HG03432 (cell line): ENCODE data around the gene STXBP1.

Source experiments
- ATAC-seq: cut with Tn5 transposase; IDR thresholded peaks from one replicate; pipeline ENCODE4 v1.9.1; 2021; ENCODE audit warnings: mild to moderate bottlenecking, moderate library complexity; ENCODE audit not compliant: unreplicated experiment

STXBP1 gene

DNA sequence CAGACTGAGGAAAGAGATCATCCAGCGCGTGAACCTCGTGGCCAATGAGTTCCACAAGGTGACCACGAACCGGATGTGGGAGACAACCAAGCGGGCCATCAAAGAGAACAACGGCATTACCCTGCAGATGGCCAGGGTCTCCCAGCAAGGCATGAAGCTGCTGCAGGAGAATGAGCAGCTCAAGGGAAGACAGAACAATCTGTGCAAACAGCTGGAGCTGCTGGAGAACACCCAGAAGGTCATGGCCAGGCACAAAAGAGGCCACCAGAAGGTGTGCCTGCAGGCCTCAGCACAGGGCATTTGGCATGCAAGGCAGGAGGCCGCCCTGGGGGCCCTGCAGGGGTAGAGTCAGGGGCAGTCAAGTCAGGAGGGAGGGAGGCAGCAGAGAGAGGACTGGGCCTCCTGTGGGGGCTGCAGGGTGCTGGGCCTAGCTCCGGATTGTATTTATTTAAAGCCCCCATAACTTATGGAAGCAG, 99.2 kb downstream of the STXBP1 start:
- no peak for ATAC-seq

DNA sequence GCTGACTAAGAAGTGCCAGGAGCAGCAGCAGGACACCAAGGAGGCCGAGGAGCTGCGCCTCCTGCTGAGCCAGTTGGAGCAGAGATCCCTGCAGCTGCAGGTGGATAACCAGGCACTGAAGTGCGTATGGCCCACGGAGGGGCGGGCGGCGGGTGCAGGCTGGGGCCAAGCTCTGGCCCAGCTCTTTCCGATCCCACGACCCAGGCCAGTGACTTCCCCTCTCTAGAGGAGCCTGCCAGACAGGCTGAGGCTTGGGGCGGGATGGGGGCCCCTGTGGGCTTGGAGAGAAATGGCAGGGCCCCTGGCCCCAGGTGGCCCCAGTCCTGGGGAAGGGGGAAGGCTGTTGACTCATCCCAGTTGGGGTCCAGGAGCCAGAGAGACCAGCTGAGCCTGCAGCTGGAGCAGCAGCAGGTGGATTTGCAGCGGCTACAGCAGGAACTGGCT, 99.8 kb downstream of the STXBP1 start:
- ATAC-seq = no peak

DNA sequence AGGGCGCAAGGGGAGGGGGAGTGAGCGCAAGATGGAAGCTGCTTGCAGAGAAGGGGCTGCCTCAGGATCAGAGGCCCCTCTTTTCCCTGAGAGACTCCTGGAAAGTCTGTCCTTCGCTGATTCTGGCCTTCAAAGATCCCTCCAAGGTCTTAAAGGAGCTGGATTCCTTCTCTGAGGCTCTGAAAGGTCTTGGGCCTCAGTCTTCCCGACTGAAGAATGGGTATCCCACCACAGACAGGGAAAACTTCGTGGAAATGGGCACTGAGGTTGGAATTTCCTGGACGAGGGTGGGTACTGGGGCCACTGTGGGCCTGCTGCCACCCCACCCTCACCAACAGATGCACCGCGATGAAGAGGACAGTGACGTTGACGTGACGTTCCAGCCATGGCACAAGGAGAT, 100.3 kb downstream of the STXBP1 start:
- ATAC-seq = no peak

DNA sequence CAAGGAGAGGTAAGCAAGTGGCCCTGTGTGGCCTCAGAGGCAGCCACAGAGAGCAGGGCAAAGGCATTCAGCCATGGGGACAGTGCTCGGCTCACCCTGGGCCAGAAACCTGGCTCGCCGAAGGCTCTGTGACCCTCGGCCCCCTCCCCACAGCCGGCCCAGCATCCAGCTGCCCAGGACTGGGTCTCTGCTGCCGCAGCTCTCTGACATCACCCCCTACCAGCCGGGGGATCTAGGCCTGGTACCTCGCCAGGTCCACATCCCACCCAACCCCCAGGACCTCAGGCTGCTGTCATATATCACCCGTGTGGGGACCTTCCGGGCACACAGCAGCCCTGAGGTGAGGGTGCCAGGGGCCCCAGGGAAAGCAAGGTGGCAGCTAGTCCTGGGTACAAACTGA, 100.8 kb downstream of the STXBP1 start:
- ATAC-seq = no peak

DNA sequence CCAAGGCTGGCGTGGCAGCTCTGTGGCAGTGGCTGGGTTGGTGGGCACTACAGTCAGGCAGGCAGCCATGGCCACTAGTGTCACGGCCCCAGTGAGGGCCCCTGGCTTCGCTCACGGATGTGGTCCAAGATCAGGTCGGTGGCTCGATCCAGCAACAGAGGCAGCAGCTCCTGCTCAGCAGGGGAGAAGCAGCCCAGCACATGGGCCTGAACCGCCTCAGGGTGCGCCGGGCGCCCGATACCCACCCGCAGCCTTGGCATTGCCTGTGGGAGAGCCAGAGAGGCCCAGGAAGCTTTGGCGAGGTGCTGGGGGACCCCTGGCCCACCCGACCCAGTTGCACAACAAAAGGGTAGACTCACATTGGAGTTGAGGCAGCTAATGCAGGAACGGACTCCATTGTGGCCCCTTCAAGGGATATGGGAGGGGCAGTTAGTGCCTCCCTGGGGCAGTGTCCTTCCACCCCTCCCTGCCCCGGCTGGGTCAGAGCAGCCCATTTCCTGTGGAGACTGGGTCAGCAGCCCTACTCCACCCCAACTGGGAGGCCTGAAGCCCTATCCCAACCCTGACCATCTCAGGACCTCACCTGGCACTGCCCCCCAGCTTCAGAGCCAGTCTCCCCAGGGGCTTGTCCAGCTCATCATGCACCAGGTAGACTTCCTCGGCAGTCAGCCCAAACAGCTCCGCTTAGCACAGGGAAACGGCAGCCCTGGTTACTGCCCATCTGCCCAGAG, 102.1 kb downstream of the STXBP1 start:
- ATAC-seq = no peak

DNA sequence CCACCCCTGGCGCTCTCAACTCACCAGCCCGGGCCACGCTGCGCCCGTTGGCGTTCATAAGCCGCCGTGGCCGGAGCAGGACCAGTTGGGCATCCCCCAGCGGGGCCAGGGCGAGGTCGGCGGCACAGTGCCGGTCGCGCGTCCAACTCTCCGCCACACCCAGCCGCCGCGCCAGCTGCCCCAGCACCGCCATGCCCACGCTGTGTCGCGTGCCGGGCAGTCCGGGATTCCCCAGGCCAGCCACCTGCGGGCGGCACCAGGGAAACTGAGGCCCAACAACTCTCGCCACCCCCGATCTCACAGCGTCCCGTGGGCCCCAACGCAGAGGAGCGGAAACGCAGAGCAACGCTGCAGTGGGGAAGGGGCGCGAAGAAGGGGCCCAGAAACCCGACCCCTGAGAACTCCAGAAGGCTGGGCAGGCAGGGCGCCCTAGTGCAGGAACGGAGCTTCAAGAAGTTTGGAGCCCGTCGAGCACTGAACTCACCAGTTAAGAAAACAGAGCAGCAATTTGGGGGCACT, 102.9 kb downstream of the STXBP1 start:
- peak; percentile 13 for ATAC-seq

DNA sequence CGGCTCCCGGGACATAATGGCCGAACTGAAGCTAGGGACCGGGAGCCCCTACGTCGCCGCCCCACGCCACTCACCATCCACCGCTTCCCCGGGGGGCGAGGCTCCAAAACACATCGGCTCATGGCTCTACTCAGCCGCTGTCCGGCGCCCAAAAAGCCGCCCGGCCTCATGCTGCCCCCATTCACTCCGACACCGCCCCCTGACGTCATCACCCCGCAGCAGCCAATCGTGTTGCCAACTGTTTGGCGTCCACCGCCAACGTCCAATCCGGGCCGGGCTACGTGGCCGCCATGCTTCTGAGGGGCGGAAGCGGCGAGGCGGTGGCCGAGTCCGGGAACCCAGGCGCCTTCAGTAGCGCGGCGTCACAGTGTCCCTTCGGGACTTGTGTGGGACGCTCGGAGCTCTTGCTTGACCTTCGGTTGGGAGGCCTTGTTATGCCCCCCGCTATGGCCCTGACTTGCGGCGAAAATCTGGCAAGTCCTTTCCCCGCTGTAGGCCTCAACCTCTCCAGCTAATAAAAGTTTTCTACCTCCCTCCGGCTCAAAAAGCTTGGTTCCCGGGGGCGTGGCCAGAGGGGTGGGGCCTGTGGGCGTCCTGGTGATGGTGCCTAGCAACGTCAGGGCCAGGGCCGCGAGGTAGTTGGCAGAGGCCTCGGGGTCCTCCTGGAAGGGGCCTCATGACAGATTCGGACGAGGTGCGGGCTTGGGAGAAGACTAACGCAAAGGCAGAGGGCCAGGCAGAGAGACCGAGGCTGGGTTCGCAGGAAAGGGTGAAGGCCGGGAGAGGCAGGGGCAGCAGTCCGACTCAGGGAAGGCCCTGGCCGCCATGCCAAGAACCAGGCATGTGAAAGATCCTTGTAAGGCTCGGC, 103.6 kb downstream of the STXBP1 start, which contains the start of the genes PTRH1 and TTC16:
Gene PTRH1, minus strand, starts transcription at position 194 of the 868 bp plus-strand sequence. Its CDS starts 24 bp downstream, at position 170.
Gene TTC16, plus strand, starts transcription at position 610 of the 868 bp plus-strand sequence. Its CDS starts 67 bp downstream, at position 677.
- peak; percentile 88 for ATAC-seq

DNA sequence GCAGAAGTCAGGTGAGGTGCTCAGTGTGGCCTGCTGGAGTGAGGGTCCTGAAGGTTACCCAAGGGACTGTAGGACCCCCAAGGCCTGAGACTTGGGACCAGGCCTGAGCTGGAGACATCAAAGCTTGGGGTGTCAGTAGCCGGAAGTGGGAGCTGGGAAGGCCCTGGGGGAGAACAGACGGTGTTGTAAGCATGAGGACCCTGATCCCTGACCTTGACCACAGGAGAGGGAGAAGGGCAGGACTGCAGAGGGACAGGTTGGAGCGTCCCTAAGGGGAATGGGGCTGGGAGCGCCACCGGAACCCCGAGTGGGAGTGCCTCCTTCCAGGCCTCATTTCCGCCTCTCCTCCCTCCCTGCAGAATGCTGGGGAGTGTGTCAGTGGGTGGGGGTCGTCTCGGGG, 104.3 kb downstream of the STXBP1 start:
- ATAC-seq = no peak

DNA sequence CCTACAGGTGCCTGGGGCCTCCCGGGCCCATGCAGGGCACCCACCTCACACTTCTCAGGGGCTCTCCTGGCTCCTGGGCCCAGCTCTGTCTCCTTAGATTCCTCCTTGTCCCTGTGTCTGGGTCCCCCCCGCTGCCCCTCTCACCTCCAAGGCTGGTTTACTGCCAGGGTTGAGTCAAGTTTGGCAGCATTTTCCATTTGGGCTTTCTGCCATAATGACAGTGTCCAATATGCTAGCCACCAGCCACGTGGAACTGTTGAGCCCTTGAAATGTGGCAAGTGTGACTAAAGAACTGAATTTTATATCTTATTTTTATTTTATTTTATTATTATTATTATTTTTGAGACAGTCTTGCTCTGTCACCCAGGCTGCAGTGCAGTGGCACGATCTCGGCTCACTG, 105.7 kb downstream of the STXBP1 start:
- no peak for ATAC-seq

DNA sequence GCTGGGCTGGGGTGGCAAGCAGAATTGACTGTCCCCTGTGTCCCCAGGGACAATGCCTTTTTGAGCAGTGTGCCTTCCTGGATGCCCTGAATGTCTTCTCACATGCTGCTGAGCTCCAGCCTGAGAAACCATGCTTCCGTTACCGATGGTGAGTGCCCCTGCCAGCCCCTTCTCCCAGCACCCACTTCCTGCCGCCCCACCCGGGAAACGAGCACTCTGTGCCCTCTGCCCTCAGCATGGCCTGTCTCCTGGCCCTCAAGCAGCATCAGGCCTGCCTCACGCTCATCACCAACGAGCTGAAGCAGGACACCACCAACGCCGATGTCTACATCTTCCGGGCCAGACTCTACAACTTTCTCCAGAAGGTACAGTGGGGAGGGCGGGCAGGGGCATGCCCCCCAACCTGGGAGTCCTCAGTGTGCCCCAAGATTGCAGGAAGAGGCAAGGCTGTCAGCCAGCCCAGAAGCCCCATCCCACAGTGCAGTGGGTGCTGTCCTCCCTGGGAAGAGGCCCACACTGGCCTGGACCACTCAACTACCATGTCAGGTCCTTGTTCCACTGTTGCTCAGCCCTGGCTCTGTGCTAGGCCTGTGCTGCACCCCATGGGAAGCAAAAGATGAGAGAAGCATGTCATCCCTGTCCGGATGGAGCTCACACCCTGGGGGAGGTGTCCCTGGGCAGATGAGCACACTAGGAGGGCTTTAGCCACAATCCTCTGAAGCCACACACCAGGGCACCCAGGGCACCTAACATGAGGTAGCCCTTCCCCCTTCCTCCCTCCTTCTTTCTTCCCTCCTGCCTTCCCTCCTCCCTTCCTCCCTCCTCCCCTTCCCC, 108.2 kb downstream of the STXBP1 start:
- ATAC-seq = no peak

DNA sequence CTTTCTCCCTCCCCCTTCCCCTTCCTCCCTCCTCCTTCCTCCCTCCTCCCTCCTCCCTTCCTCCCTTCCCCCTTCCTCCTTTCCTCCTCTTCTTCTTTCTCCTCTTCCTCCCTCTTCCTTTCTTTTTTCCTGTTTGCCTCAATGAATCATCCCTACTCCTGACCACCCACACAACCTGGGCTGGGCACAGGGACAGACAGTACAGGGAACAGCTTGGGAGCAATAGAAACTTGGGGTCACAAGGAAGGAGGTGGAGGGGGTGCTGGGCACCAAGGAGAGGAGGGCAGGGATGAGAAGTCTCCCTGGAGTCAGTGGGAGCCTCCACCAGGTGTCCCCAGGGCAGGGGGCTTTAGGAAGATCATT, 108.8 kb downstream of the STXBP1 start:
- no peak for ATAC-seq

DNA sequence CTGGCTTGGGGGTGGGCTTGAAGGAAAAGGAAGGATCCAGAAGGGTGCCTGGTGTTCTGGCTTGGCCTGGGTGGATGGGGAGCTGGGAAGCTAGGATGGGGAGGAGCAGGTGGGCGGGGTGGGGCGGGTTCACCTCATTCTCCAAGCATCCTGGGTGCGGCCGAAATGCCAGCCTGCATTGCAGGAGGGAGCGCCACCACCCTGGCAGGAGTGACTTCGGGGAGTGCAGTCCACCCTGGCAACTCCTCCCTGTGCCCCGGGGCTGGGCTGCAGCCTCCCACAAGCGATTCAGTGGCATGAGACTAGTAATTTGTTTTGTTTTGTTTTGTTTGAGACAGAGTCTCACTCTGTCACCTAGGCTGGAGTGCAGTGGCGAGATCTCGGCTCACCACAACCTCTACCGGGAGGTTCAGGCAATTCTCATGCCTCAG, 109.3 kb downstream of the STXBP1 start:
- ATAC-seq = no peak

DNA sequence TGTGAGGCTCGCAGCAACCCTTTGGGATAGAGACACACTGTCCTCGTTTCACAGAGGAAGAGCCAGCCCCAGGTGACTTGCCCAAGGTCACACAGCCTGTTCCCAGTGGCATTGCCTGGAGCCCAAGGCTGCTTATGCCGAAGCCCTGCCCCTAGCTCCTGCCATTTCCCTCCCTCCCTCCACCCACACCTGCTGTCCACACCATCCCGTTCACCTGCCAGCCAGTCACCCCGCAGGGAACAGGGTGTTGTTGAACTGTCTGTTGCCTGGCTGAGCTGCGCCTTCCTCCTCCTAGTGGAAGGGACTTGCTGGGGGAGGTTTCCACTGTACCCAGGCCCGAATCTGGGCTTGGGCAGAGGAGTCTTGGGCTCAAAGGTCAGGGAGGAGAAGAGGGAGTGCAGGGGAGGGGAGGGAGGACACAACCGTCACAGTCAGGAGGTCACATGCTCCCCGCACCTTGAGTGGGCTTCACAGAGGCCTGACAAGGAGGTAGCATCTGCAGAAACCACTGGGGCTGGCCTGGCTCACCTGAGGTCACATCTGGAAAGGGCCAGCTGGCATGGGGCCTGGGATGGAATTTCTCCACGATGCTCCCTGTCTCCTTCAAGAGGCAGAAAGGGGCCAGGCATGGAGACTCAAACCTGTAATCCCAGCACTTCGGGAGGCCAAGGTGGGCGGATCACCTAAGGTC, 110.1 kb downstream of the STXBP1 start:
- ATAC-seq = no peak

DNA sequence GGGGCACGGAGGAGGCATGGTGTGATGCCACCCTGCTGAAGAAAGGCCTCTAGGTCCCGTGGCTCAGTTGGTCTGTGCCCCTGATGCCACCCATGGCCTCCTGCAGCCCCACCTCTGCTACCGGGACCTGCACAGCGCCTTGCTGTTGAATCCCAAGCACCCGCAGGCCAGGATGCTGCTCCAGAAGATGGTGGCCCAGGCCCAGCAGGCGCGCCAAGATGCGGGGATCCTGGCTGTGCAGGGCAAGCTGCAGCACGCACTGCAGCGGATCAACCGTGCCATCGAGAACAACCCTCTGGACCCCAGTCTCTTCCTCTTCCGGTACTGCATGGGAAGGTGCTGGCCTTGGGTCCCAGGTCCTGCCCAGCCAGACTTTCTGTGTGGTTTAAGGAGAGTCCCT, 110.9 kb downstream of the STXBP1 start:
- no peak for ATAC-seq

DNA sequence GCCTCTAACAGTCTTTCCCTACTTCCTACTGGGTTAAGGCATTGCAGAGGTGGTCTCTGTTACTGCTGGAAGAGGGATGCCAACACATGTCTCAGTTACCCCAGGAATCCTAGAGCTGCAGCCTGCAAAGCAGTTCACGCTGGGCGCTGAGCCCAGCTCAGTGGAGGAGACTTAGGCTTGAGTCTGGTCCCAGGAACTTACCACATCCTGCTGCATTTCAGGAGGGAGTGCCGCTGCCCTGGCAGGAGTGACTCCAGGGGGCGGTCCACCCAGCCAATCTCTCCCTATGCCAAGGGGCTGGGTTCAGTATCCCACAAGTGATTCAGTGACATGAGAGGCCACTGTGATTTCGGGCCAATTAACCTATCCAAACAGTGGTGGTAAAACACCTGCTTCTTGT, 111.4 kb downstream of the STXBP1 start:
- ATAC-seq = no peak

DNA sequence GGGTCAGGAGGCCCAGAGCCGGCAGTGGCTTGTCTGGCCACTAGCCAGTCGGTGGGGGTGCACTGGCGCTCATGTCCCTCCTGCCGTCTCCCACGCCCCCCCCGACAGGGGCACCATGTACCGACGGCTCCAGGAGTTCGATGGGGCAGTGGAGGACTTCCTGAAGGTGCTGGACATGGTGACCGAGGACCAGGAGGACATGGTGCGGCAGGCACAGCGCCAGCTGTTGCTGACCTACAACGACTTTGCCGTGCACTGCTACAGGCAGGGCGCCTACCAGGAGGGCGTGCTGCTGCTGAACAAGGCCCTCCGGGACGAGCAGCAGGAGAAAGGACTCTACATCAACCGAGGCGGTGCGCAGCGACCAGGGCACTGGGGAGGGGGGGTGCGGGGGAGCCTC, 111.9 kb downstream of the STXBP1 start:
- no peak for ATAC-seq

DNA sequence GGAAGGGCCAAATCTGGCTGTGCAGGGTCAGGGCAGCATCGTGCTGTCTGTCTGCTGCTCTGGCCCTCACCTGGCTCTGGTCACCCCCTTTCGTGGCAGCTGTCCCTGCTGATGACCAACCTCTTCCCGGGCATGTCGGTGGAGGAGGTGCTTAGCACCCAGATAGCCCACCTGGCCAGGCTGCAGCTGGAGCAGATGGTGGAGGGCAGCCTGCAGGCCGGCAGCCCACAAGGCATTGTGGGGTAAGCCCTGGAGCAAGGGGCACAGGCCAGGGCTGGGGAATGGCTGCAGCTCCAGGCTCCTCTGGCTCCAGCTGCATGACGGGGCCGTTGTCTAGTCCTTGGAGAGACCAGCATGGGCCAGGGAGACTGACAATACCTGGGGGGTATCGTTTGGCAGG, 114.8 kb downstream of the STXBP1 start:
- ATAC-seq = no peak

DNA sequence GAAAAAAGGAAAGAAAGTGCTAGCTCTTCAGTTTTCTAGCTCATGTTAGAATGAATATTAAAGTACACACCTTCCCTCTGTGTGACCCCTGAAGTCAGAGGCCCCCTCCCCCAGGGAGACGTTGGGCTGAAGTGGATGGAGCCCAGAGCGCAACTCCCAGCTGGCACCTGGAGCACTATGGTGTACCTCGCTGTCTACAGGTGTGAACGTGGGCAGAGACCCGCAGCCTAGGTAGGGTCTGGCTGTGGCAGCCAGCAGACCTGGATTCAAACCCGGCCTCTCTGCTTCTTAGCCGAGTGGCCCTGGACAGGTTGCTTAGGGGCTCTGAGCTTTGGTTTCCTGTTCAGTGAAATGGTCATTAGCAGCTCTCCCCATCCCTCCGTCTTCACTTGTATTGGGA, 116.7 kb downstream of the STXBP1 start:
- ATAC-seq = no peak

DNA sequence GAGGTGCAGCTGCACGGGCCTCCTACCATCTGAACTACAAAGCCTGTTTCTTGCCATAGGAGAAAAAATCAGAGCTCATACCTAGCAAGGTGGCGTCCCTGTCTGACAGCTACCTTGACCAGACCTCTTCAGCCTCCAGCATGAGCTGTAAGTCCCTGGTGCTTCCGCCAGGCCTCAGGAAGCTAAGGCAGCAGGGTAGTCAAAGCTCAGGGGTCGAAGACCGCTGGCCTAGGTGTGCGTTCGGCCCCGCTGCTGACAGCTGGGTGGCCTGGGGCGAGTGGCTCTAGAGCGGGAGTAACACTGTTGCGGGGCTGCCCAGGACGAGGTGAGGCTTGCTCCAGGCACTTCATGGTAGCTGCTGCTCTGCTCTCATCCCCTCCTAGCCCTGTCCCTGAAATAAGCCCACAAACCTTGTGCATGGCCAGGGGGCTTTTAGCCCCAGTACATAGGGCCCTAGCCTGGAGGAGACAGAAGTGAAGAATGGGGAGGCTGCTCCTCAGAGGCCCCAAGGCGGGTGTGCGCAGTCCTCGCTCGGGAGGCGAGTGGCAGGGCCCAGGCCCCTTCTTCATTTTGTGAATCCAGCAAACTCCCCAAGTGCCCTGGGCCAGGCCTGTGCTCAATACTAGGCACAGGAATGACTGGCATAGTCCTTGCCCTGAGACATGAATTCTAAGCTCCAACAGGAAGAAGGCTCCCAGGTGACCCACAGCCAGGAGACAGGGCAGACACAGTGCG, 117.6 kb downstream of the STXBP1 start:
- no peak for ATAC-seq
